Stimulated activated naive CD8-positive, alpha-beta T cell treated with anti-CD3 and anti-CD28 coated beads, Interleukin-15, Interleukin-2, amounts not matched to agents 100 ng/mL and 50 ng/mL, for 24 hours (primary cell): ENCODE data around the gene COA5.
"Not testable (repeated sequence)": the region's sequence is repeated elsewhere in the genome, so short reads cannot be mapped to it uniquely, and the experiment has no call there.

Experiments used
- H3K27ac Mint-ChIP-seq: one replicate; pipeline ENCODE4 v1.8.0; 2021; ENCODE audit warnings: mild to moderate bottlenecking, mixed read lengths
- H3K27me3 Mint-ChIP-seq: one replicate; pipeline ENCODE4 v1.8.0; 2021; ENCODE audit warnings: mixed read lengths
- H3K36me3 Mint-ChIP-seq: one replicate; pipeline ENCODE4 v1.8.0; 2021; ENCODE audit warnings: low read depth, mixed read lengths
- H3K4me1 Mint-ChIP-seq: one replicate; pipeline ENCODE4 v1.8.0; 2021; ENCODE audit warnings: low read depth, mixed read lengths
- H3K4me3 Mint-ChIP-seq: one replicate; pipeline ENCODE4 v1.8.0; 2021; ENCODE audit warnings: mild to moderate bottlenecking, mixed read lengths
- H3K9me3 Mint-ChIP-seq: one replicate; pipeline ENCODE4 v1.8.0; 2021; ENCODE audit warnings: mixed read lengths

Gene COA5

DNA sequence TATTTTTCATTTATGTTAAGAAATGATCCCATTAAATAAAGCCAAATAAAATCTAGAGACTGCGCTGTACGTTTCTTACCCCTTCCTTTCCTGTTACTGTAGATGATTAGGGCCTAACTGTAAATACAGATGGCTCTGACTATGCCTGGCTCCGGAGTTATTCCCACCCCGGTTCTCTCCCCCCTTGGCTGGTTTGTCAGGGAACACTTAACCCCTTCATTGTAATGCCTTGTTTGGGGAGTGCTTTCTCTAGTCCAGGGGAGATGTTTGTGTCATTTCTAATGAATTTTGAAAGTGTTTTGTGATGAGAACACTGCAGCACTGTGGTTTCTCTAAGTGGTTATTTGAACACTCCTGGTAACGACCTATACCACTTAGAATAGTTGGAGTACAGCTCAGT lies 8.8 kb upstream of the COA5 start:
- Mint-ChIP-seq H3K36me3 (peaks cover 66% of the 10 kb centered on the region), H3K27ac (peak overlapping the region; percentile 67), H3K27me3 (no peaks in the 10 kb centered on the region), H3K4me1 (peaks cover 28% of the 10 kb centered on the region), H3K4me3 (no peak overlapping the region), H3K9me3 (no peaks in the 10 kb centered on the region)

DNA sequence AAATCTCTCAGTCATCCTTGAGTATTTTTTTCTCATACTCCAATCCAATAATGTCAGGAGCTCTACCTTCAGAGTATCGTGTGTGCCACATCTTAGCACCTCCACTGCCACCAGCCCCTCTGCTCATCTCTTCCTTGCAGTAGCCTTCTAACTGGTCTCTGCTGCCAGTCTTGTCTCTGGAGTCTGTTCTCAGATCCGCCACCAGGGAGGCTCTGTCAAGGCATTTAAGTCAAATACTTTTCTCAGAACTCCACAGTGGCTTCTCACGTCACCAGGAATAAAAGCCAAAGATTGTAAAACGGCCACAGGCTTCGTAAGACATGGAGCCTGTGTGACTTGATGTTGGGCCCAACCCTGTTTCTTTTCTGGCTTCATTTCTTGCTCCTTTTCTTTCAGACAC lies 7.2 kb upstream of the COA5 start:
- H3K36me3 Mint-ChIP-seq = peaks cover 73% of the 10 kb centered on the region
- peaks cover 37% of the 10 kb centered on the region for H3K4me1 Mint-ChIP-seq

DNA sequence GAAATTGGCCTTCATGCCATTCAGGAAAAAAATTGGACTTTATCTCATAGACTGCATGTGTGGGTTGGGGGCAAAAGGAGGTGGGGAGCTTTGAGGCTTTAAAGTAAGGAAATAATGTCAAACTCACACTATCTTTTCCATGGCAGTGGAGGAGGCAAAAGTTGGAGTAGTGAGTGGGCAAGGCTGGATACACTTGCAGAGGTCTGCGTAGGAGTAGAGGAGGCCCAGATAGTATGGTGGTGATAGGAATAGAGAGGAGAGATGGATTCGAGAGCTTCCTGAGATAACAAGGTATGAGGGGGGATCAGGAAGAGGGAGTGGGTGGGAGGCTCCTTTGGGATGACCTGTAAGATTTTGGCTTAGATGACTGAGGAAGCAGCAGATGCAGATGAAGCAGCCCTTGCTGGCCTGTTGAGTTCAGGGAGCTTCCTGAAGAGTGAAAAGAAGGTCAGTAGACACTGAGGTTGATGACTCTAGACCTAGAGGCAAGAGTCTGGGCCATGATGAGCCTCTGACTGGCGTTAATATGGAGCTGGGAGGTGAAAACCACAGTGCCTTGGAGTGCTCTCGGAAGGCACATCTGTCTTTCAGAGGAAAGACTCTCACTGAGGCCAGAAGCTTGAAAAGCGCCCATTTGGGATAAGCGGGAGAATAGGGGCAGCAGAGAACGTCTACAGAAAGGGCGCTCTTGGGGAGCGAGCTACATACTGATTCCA lies 5.9 kb upstream of the COA5 start:
- peak overlapping the region; percentile 53 for H3K27ac Mint-ChIP-seq
- H3K4me3 Mint-ChIP-seq = no peak overlapping the region
- H3K36me3 Mint-ChIP-seq = peaks cover 64% of the 10 kb centered on the region
- no peaks in the 10 kb centered on the region for H3K9me3 Mint-ChIP-seq
- H3K4me1 Mint-ChIP-seq = peaks cover 37% of the 10 kb centered on the region
- no peaks in the 10 kb centered on the region for H3K27me3 Mint-ChIP-seq

More for the DNA sequence above, 7.2 kb upstream of the COA5 start:
- Mint-ChIP-seq H3K4me3 (no peak overlapping the region), H3K27me3 (no peaks in the 10 kb centered on the region), H3K27ac (peak overlapping the region; percentile 20), H3K9me3 (no peaks in the 10 kb centered on the region)

DNA sequence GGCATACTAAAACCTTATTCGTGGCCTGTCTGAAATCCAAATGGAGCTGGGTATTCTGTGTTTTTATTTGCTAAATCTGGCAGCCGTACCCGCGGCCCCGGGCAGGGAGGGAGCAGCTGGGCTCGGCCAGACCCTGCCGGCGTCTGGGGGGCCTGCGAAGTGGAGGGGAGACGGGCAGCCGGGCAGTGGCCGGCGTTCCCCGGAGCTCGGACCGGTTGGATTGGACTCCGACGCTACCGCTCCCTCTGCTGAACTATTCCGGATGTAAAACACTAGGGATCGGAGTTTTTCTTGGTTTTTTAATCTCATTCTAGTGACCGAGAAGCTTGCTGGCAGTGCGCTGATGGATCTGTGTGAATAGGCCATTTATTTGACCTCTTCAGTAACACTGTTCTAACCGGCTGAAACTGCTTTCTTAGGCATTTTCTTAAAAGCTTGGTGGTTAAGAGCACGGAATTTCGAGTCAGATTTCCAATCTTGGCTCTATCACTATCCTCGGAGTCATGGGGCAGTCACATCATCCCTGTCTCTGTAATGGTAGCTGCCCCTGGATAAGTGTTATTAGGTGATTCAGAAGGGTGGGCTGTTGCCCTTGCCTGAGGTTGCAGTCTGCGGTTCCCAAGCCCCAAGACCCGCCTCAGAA lies 771 bp upstream of the COA5 start:
- Mint-ChIP-seq H3K36me3 (peaks cover 37% of the 10 kb centered on the region), H3K27me3 (no peaks in the 10 kb centered on the region), H3K9me3 (no peaks in the 10 kb centered on the region), H3K4me1 (peaks cover 70% of the 10 kb centered on the region), H3K4me3 (peak overlapping the region; percentile 99), H3K27ac (peak overlapping the region; percentile 89)

DNA sequence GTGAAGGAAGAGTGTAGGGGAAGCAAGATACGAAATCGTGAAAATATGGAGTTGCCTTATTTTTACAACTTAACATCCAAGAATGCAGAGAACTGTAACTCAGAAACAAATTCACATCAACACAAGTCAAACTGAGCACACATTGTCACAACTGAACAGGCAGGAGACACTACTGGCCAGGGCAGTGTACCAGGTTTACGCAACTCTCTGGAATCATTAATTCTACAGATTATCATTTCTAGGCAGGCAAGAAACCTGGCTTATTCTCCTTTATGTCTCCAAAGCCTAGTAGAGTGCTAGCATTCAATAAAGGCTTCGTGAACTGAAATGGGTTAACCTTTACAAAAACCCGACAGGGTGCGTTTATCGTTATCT lies 584 bp downstream of the COA5 start:
- H3K4me3 Mint-ChIP-seq = peak overlapping the region; percentile 99
- H3K4me1 Mint-ChIP-seq = peaks cover 67% of the 10 kb centered on the region
- peak overlapping the region; percentile 98 for H3K27ac Mint-ChIP-seq
- no peaks in the 10 kb centered on the region for H3K9me3 Mint-ChIP-seq
- no peaks in the 10 kb centered on the region for H3K27me3 Mint-ChIP-seq
- H3K36me3 Mint-ChIP-seq = peaks cover 28% of the 10 kb centered on the region

DNA sequence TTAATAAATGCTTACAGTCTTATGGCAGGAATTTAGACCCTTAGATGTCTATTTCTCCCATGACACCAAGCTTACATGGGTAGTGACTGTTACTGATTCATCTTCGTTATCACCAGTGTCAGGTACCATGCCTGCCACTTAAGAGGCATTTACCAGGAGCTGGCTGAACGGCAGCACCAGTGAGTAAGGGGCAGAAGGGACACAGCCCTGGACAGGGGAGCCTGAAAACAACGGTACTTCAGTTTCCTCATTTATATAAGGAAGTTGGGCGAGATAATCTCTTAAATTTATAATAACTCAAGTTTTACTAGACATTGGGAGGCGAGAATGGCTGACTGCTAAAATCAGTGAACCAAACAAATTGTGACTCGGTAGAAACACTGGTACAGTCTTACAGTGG lies 1.2 kb downstream of the COA5 start:
- Mint-ChIP-seq H3K27ac (peak overlapping the region; percentile 98), H3K36me3 (peaks cover 24% of the 10 kb centered on the region), H3K4me1 (peaks cover 66% of the 10 kb centered on the region), H3K4me3 (peak overlapping the region; percentile 99), H3K9me3 (no peaks in the 10 kb centered on the region), H3K27me3 (no peaks in the 10 kb centered on the region)

DNA sequence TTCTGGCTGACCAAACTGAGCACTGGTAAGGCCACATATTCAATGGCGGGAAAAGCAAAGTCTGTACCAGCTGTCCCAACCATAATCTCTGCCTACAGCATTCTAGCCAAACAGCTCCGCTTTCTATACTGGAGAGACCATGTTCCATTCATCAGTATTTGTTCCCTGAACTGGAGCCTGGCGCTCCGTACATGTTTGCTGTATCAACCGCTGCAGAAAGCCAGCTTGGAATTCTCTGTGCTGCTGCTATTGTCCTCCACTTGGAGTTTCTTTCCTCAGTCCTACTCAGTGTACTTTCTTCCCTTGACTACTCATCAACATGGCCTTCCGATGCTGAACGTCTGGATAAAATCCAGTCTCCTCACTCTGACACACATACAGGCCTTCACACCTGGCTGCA lies 1.9 kb downstream of the COA5 start:
- H3K27me3 Mint-ChIP-seq = no peaks in the 10 kb centered on the region
- H3K4me1 Mint-ChIP-seq = peaks cover 60% of the 10 kb centered on the region
- H3K4me3 Mint-ChIP-seq = peak overlapping the region; percentile 99
- no peaks in the 10 kb centered on the region for H3K9me3 Mint-ChIP-seq
- H3K27ac Mint-ChIP-seq = peak overlapping the region; percentile 98
- H3K36me3 Mint-ChIP-seq = peaks cover 21% of the 10 kb centered on the region

DNA sequence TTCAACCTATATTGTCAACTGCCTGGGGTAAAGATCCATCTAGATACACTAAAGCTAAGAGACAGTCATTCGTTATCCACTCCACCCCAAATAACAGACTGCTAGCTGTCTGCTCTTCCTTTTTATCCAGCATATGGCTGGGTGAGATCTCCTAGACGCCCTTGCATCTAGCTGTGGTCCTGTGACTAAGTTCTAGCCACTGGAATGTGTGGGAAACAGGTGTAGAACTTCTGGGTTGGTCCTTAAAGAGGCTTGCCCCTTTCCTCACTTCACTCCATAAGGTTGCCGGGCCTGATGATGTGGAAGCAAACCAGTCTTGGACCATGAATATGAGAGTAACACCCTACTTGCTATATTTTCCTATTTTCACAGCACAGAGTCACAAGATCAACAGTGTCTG lies 3.2 kb downstream of the COA5 start:
- H3K9me3 Mint-ChIP-seq = no peaks in the 10 kb centered on the region
- peaks cover 46% of the 10 kb centered on the region for H3K4me1 Mint-ChIP-seq
- peaks cover 26% of the 10 kb centered on the region for H3K36me3 Mint-ChIP-seq

DNA sequence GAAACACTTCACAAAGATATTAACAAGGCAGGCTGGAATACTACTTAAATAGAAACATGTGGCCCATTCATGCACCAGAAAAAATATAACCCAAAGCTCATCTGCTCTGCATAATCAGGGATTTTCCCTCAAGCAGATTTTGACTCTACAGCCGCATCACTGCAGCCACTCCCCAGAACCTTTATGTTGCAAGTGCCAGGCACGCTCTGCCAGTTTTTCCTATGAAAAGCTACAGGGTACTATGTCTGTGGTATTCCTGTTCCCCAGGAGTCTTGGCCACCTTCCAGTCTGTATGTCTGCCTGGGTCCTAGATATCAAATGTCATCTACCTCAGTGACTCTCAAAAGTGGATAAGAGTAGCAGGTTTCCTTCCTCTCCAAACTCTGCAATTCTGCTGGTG lies 3.8 kb downstream of the COA5 start:
- no peaks in the 10 kb centered on the region for H3K27me3 Mint-ChIP-seq
- H3K27ac Mint-ChIP-seq = peak overlapping the region; percentile 56
- H3K4me3 Mint-ChIP-seq = no peak overlapping the region
- H3K36me3 Mint-ChIP-seq = peaks cover 31% of the 10 kb centered on the region
- H3K4me1 Mint-ChIP-seq = peaks cover 41% of the 10 kb centered on the region
- no peaks in the 10 kb centered on the region for H3K9me3 Mint-ChIP-seq

More for the DNA sequence above, 3.2 kb downstream of the COA5 start:
- Mint-ChIP-seq H3K27ac (peak overlapping the region; percentile 56), H3K27me3 (no peaks in the 10 kb centered on the region), H3K4me3 (no peak overlapping the region)

DNA sequence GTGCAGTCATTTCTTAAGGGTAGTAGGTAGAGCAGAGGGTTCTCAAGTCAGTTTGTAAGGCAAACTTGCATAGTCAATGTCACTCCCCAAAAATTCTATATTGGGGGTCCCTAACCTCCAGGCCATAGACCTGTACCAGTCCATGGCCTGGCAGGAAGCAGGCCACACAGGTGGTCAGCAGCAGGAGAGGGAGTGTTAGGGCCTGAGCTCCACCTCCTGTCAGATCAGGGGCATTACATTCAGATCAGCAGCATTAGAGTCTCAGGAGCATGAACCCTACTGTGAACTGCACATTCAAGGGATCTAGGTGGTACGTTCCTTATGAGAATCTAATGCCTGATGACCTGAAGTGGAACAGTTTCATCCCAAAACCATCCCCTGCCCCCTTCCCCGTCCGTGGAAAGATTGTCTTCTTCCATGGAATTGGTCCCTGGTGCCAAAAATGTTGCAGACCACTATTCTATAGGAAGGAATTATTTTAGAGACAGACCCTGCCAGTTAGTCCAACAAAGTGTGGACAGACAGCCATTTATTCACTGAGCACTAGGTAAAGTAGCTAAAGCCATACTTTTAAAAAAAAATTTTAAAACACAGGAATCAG lies 6.7 kb downstream of the COA5 start:
- Mint-ChIP-seq H3K4me1 (peaks cover 29% of the 10 kb centered on the region), H3K36me3 (peaks cover 50% of the 10 kb centered on the region), H3K27ac (no peak overlapping the region), H3K4me3 (no peak overlapping the region), H3K27me3 (no peaks in the 10 kb centered on the region), H3K9me3 (no peaks in the 10 kb centered on the region)

DNA sequence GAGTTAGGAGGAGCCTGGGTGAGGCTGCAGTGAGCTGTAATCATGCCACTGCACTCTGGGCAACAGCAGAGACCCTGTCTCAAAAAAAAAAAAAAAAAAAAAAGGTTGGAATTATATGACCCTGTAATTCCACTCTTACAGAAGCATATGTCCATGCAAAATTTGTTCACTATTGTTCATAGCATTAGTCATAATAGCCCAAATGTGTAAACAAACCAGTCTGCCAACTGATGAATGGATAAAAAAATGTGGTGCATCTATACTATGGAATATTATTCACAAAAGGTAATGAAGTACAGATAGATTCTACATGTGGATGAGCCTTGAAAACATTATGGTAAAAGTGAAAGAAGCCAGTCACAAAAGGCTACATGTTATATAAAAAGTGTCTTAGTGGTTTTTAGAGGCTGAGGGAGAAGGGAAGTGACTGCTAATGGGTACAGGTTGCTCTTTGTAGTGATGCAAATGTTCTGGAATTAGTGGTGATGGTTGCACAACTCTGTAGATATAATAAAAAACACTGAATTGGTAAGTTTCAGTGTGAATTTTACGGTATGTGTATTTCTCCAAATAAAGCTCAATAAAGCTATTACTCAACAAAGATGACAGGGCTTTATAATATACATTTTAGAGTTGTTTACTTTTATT lies 9.4 kb downstream of the COA5 start:
- Mint-ChIP-seq H3K4me1 (peaks cover 7% of the 10 kb centered on the region), H3K4me3 (no peak overlapping the region), H3K9me3 (no peaks in the 10 kb centered on the region), H3K36me3 (peaks cover 65% of the 10 kb centered on the region), H3K27me3 (no peaks in the 10 kb centered on the region), H3K27ac (peak overlapping the region; percentile 26)

DNA sequence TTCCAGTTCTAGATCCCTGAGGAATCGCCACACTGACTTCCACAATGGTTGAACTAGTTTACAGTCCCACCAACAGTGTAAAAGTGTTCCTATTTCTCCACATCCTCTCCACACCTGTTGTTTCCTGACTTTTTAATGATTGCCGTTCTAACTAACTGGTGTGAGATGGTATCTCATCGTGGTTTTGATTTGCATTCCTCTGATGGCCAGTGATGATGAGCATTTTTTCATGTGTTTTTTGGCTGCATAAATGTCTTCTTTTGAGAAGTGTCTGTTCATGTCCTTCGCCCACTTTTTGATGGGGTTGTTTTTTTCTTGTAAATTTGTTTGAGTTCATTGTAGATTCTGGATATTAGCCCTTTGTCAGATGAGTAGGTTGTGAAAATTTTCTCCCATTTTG lies 13.6 kb downstream of the COA5 start:
- not testable (repeated sequence) for H3K4me3 Mint-ChIP-seq, H3K27me3 Mint-ChIP-seq, H3K27ac Mint-ChIP-seq, H3K9me3 Mint-ChIP-seq, H3K4me1 Mint-ChIP-seq
- H3K36me3 Mint-ChIP-seq = peaks cover 63% of the 10 kb centered on the region

DNA sequence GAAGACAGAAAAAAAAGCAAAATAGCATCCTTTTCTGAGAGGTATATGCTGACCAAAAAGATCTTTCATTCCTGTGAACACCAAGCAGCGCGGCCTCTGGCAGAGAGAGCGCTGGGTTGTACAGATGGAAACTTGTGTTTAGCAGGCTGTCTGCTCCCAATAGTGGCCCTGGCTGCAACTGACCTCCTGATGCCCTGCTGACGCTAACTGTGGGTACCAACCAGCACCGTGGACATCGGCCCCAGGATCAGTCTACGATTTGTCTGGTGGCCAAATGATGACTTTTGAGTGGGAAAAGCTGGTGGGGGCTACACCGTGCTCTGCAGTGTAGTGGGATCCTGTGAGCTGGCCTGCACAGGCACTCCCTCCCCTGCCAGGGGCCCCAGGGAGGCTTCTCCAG lies 15.7 kb downstream of the COA5 start:
- Mint-ChIP-seq H3K36me3 (peaks cover 54% of the 10 kb centered on the region), H3K4me3 (no peak overlapping the region), H3K27ac (no peak overlapping the region), H3K9me3 (peaks cover 4% of the 10 kb centered on the region), H3K4me1 (peaks cover 7% of the 10 kb centered on the region), H3K27me3 (no peaks in the 10 kb centered on the region)

DNA sequence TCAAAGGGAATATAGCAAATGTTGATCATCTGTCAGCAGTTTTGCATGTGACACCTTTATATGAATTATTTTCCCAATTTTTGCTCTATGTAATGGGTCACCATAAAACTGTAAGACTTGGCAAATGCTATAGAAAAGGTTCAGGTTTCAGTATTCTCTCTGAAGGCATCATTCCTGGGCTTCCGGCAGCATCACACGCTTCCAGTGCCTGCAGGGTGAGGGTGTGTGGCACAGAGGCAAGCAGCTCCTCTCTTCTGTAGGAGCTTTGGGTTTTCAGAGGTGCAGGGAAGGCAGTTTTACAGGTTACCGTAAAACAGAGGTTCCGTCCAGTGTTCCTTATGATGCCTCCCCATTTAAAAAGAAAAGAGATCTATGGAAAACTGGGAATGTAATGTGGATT lies 18.8 kb downstream of the COA5 start:
- peaks cover 4% of the 10 kb centered on the region for H3K9me3 Mint-ChIP-seq
- H3K4me1 Mint-ChIP-seq = peaks cover 4% of the 10 kb centered on the region
- no peak overlapping the region for H3K27ac Mint-ChIP-seq
- no peaks in the 10 kb centered on the region for H3K27me3 Mint-ChIP-seq
- H3K4me3 Mint-ChIP-seq = no peak overlapping the region
- peaks cover 47% of the 10 kb centered on the region for H3K36me3 Mint-ChIP-seq

DNA sequence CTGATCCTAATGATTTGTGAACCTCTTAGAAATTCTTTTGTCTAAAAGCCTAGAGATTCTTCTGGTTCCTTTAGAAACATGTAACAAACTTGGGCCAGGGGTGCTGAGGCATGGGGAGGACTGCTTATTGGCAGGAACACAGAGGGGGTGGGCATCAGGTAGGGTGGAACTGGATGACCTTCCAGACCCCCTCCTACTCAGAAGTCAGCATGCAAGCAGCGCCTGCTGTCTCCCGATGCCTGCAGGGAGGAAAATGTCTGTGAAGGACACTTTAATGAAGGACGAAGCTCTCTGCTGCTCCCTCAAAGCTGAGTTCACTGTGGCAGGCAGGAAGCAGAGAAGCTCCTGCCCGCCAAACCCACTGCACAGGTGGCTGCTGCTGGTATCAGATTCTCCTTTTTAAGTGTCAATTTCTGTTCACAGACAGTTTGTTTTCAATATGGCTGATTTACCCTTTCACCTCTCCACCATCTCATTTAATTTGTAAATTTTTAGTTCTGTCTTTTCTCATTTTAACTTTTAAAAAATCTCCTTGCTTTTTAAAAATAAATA lies 19.4 kb downstream of the COA5 start:
- Mint-ChIP-seq H3K36me3 (peaks cover 44% of the 10 kb centered on the region), H3K9me3 (peaks cover 4% of the 10 kb centered on the region)

More for the DNA sequence above, 19.4 kb downstream of the COA5 start:
- Mint-ChIP-seq H3K27me3 (no peaks in the 10 kb centered on the region), H3K4me3 (no peak overlapping the region), H3K27ac (no peak overlapping the region), H3K4me1 (peaks cover 4% of the 10 kb centered on the region)
